Keratinocyte (primary cell): ENCODE results near the gene CCDC144A. TPM values are rescaled to one million over a fixed set of nuclear protein-coding genes. Genes with fewer than 3 reads are reported as not detected.
"Not testable (repeated sequence)": the region's sequence is repeated elsewhere in the genome, so short reads cannot be mapped to it uniquely, and the experiment has no call there.

ENCODE experiments used
- DNase-seq: peaks from one replicate; pipeline ENCODE4 v3.0.0-alpha.2; 2011; ENCODE audit warnings: low read depth, missing footprints, low spot score
- FAIRE-seq: peaks from 2 replicates; lab custom pipeline; 2011; peaks lifted over from hg19 to GRCh38; lab: Jason Lieb, UNC
- H2AFZ ChIP-seq: 2 replicates; pipeline ENCODE4 v1.6.0; 2012; ENCODE audit warnings: low read length, control low read depth, inconsistent platforms; ENCODE audit not compliant: control insufficient read depth
- H3K27ac ChIP-seq: 2 replicates; pipeline ENCODE4 v1.5.1; 2011; ENCODE audit warnings: low read length; ENCODE audit not compliant: control insufficient read depth, insufficient read depth
- H3K27me3 ChIP-seq: 3 replicates; pipeline ENCODE4 v1.6.0; 2011; ENCODE audit warnings: low read length; ENCODE audit not compliant: control insufficient read depth, insufficient read depth; ENCODE audit errors: extremely low read depth
- H3K36me3 ChIP-seq, 2 experiments: 2 replicates in 1 of 2; 3 replicates in 1 of 2; pipeline ENCODE4 v1.5.1; 2011; ENCODE audit warnings: low read length in 2 of 2, mild to moderate bottlenecking in 1 of 2; ENCODE audit not compliant: control insufficient read depth in 2 of 2, insufficient read depth in 2 of 2; ENCODE audit errors: extremely low read depth in 1 of 2
- H3K4me1 ChIP-seq: 3 replicates; pipeline ENCODE4 v1.5.1; 2011; ENCODE audit warnings: low read length; ENCODE audit not compliant: control insufficient read depth, insufficient read depth; ENCODE audit errors: extremely low read depth
- H3K4me2 ChIP-seq: 3 replicates; pipeline ENCODE4 v1.6.0; 2011; ENCODE audit warnings: low read depth, low read length; ENCODE audit not compliant: control insufficient read depth, insufficient read depth; ENCODE audit errors: extremely low read depth
- H3K4me3 ChIP-seq, 3 experiments: fragments of 200-600 bp in 1 of 3; sonication (generic) in 1 of 3; 2 replicates in 2 of 3; 3 replicates in 1 of 3; pipeline ENCODE4 v1.5.1; 2011 to 2016; ENCODE audit warnings: low read length in 3 of 3, mild to moderate bottlenecking in 3 of 3, control low read depth in 2 of 3, inconsistent platforms in 1 of 3, low read depth in 1 of 3, mixed read lengths in 1 of 3, mixed run types in 1 of 3, moderate library complexity in 1 of 3; ENCODE audit not compliant: control insufficient read depth in 2 of 3, insufficient read depth in 2 of 3; ENCODE audit errors: extremely low read depth in 1 of 3
- H3K79me2 ChIP-seq: 2 replicates; pipeline ENCODE4 v1.6.0; 2012; ENCODE audit warnings: low read length; ENCODE audit not compliant: control insufficient read depth, insufficient read depth
- H3K9ac ChIP-seq: 3 replicates; pipeline ENCODE4 v1.6.0; 2011; ENCODE audit warnings: low read length; ENCODE audit not compliant: control insufficient read depth, insufficient read depth; ENCODE audit errors: extremely low read depth
- H3K9me1 ChIP-seq: 3 replicates; pipeline ENCODE4 v1.6.0; 2011; ENCODE audit warnings: low read length; ENCODE audit not compliant: control insufficient read depth, insufficient read depth; ENCODE audit errors: extremely low read depth
- H3K9me3 ChIP-seq: 2 replicates; pipeline ENCODE4 v1.5.1; 2012; ENCODE audit warnings: low read depth, low read length; ENCODE audit not compliant: control insufficient read depth
- H4K20me1 ChIP-seq: 3 replicates; pipeline ENCODE4 v1.6.0; 2011; ENCODE audit warnings: low read length; ENCODE audit not compliant: control insufficient read depth, insufficient read depth; ENCODE audit errors: extremely low read depth
- CTCF ChIP-seq, 3 experiments: IDR thresholded peaks in 1 of 3; conservative IDR thresholded peaks in 1 of 3; optimal IDR thresholded peaks in 1 of 3; 2 replicates in 2 of 3; 3 replicates in 1 of 3; pipeline versions ENCODE3 to v1.5.1; 2011; ENCODE audit warnings: low read length in 3 of 3, mild to moderate bottlenecking in 3 of 3, moderate library complexity in 2 of 3, control low read depth in 1 of 3, inconsistent platforms in 1 of 3; ENCODE audit not compliant: insufficient read depth in 2 of 3; ENCODE audit errors: extremely low read depth in 1 of 3
- EZH2 ChIP-seq: IDR thresholded peaks from one replicate; pipeline ENCODE4 v1.6.1; 2012; ENCODE audit warnings: inconsistent platforms, mild to moderate bottlenecking, low read length, moderate library complexity
- dilution Hi-C: fragments of 300-500 bp; cut with MboI; formaldehyde crosslinking; loops from one replicate; pipeline ENCODE4 v1.7.0; 2020; ENCODE audit warnings: low sequenced_read_pairs; ENCODE audit not compliant: extremely low pct_ligation_motif_present
- polyA plus RNA-seq, 5 experiments: library from polyadenylated mRNA; depleted of rRNA in 3 of 5; stranded (reverse) in 3 of 5; stranded (forward) in 1 of 5; unstranded in 1 of 5; fragments of >200 nt; gene quantifications; 1 replicate in 1 of 5; 2 replicates in 3 of 5; 3 replicates in 1 of 5; pipeline versions ENCODE4 v1.2.1 to v1.2.3, GENCODE V29; 2011 to 2012; ENCODE audit warnings: missing spikeins in 2 of 5, low read depth in 1 of 5, low replicate concordance in 1 of 5

Gene CCDC144A
- polyA plus RNA-seq, 1 donor (not counting 4 experiments of a cell fraction or from before 2014, with no cell fraction given): 0.30 TPM

DNA sequence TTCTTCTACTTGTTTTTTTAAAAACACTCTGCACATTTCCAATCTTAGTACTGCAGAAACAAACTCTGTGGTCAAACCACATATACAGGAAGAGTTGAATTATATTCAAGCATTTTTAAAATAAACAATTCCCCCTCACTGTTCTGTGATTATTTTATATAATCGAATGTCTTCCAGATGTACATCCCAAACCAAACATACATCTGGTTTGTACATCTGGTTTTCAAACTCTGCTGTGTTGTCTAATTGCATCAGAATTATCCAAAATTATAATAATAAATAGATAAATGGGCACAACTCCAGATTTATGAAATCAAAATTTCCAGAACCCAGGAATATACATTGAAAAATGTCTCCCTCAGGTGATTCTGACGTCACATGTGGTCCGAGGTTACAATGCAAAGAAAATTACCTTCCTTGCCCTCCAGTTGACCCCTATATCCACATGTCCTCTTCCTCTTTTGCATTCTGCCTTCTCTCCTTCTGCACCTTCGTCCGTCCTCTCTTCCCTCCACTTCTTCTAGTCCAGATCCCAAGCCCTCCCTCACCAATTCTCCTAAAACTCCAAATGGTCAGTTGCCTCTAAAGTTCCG is 13.3 kb upstream of the CCDC144A start:
- H3K27ac ChIP-seq: no peak overlapping the region
- H3K79me2 ChIP-seq: no peaks in the 10 kb centered on the region
- no peaks in the 10 kb centered on the region for H3K4me1 ChIP-seq
- DNase-seq (no peak), FAIRE-seq (no peak)
- H3K9me1 ChIP-seq: no peaks in the 10 kb centered on the region
- no peak for TF ChIP-seq CTCF (optimal IDR thresholded peaks at IDR 0.05 in 1 of 3, IDR thresholded peaks at IDR 0.05 in 1 of 3, conservative IDR thresholded peaks at IDR 0.05 in 1 of 3; ENCODE audit: extremely low read depth in 1 of 3, insufficient read depth in 2 of 3, low read length in 3 of 3)
- TF ChIP-seq EZH2: no peak
- no peaks in the 10 kb centered on the region for H4K20me1 ChIP-seq
- dilution Hi-C loops: no loop called here
- H2AFZ ChIP-seq: no peak overlapping the region
- H3K4me3 ChIP-seq: no peak overlapping the region
- H3K9ac ChIP-seq: no peak overlapping the region
- H3K36me3 ChIP-seq: no peaks in the 10 kb centered on the region
- H3K27me3 ChIP-seq: no peaks in the 10 kb centered on the region
- no peaks in the 10 kb centered on the region for H3K9me3 ChIP-seq
- H3K4me2 ChIP-seq: no peak overlapping the region

DNA sequence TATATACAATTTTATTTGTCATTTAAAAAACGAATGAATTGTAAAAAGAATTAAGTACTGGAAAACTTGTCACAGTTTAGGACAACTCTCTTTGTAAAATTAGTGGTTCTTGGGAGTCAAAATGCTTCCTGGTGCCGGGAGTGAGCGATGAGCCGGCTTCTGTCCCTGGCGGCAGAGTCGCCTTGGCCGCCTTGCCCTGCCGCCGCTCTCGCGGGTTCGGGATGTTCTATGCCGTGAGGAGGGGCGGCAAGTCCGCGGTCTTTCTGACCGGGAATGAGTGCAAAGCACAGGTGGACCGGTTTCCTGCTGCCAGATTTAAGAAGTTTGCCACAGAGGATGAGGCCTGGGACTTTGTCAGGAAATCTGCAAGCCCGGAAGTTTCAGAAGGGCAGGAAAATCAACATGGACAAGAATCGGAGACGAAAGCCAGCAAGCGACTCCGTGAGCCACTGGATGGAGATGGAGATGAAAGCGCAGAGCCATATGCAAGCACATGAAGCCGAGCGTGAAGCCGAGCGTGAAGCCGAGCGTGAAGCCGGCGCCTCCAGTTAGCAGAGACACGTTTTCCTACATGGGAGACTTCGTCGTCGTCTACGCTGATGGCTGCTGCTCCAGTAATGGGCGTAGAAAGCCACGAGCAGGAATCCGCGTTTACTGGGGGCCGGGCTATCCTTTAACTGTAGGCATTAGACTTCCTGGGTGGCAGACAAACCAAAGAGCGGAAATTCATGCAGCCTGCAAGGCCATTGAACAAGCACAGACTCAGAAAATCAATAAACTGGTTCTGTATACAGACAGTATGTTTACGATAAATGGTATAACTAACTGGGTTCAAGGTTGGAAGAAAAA is 6.5 kb upstream of the CCDC144A start:
- H3K4me3 ChIP-seq, H2AFZ ChIP-seq, H3K9me3 ChIP-seq, H3K27me3 ChIP-seq, H4K20me1 ChIP-seq, H3K27ac ChIP-seq, H3K4me1 ChIP-seq, FAIRE-seq, DNase-seq, H3K36me3 ChIP-seq, H3K9ac ChIP-seq, H3K4me2 ChIP-seq, H3K9me1 ChIP-seq, dilution Hi-C loops, H3K79me2 ChIP-seq: not testable (repeated sequence)

DNA sequence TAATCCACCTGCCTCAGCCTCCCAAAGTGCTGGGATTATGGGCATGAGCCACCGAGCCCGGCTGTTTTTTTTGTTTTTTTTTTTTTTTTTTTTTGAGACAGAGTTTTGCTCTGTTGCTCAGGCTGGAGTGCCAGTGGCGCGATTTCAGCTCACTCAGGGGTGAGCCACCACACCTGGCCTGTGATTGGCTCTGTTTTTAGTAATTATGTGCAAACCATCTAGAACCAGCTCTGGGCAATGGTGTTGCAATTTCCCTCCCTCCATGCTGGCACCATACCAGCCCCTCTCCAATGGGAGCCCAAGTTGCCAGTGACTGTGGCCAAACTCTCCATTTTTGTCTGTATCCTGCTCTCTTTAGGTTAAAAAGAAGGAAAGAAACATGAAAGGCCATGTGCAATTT is 4.0 kb upstream of the CCDC144A start:
- H3K9me3 ChIP-seq, DNase-seq, H3K4me2 ChIP-seq, H3K27ac ChIP-seq, H2AFZ ChIP-seq, H3K79me2 ChIP-seq, H3K9ac ChIP-seq, FAIRE-seq, H3K4me1 ChIP-seq, H3K27me3 ChIP-seq, H3K9me1 ChIP-seq, H3K4me3 ChIP-seq, H4K20me1 ChIP-seq, dilution Hi-C loops, H3K36me3 ChIP-seq: not testable (repeated sequence)

DNA sequence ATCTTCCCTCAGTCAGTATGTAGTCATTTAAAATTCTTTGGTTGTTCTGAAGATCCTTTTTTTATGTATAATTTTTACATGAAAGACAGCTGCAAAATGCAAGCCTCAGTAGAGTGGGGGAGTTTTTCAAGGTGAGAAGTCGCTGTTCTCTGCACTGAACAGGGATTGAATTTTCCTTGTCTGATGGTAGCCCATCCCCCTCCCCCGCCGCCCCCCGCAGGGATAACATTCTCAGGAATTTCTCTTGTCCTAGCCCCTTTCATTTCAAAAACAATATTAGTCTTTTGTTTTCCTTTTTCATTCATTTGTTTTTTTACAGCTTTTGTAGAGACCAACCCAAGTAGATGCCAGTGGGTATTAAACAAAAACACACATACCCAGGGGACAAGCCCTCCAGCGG is 2.9 kb upstream of the CCDC144A start:
- H3K4me2 ChIP-seq, H3K9me1 ChIP-seq, H3K4me3 ChIP-seq, DNase-seq, H3K27me3 ChIP-seq, H4K20me1 ChIP-seq, dilution Hi-C loops, H3K4me1 ChIP-seq, H2AFZ ChIP-seq, H3K9me3 ChIP-seq, H3K36me3 ChIP-seq, H3K79me2 ChIP-seq, H3K9ac ChIP-seq, H3K27ac ChIP-seq, FAIRE-seq: not testable (repeated sequence)
